ENCODE data around the gene EDNRA. TPM values are rescaled to one million over a fixed set of nuclear protein-coding genes. Genes with fewer than 3 reads are reported as not detected.

EDNRA gene
- total and polyA plus RNA-seq, 4 donors, result 15.2 to 50.6 (median 27.2) TPM

GRCh38 chr4:147547314-147548056 lies 66.6 kb downstream of the EDNRA start:
- H3K27ac ChIP-seq (ENCODE audit: low read depth, low read length), result no peak overlapping the region
- no peak for DNase-seq (ENCODE audit: low read depth in 4 of 6, low spot score in 6 of 6)
- 86% methylated on average over 1 of the region's 4 CpGs for whole genome bisulfite sequencing (ENCODE audit: insufficient coverage)

GRCh38 chr4:147548256-147548655 lies 67.4 kb downstream of the EDNRA start:
- no peak for DNase-seq (ENCODE audit: low read depth in 4 of 6, low spot score in 6 of 6)
- H3K27ac ChIP-seq (ENCODE audit: low read depth, low read length), result no peak overlapping the region
- H3K36me3 ChIP-seq (ENCODE audit: control insufficient read depth, insufficient read depth, low read length), result no peaks in the 10 kb centered on the region
- no CpG with 5 or more reads among the region's 2 CpGs for WGBS (ENCODE audit: insufficient coverage)
- H3K9me3 ChIP-seq (ENCODE audit: control insufficient read depth, insufficient read depth, low read length), result no peaks in the 10 kb centered on the region
- H3K4me1 ChIP-seq (ENCODE audit: control insufficient read depth, insufficient read depth, low read length), result no peaks in the 10 kb centered on the region
- H3K4me3 ChIP-seq (ENCODE audit: low read depth, low read length), result no peak overlapping the region
- H3K27me3 ChIP-seq (ENCODE audit: control insufficient read depth, insufficient read depth, low read length), result no peaks in the 10 kb centered on the region

More at GRCh38 chr4:147547314-147548056, 66.6 kb downstream of the EDNRA start:
- Histone ChIP-seq H3K27me3 (ENCODE audit: control insufficient read depth, insufficient read depth, low read length) (no peaks in the 10 kb centered on the region), H3K4me3 (ENCODE audit: low read depth, low read length) (no peak overlapping the region), H3K4me1 (ENCODE audit: control insufficient read depth, insufficient read depth, low read length) (no peaks in the 10 kb centered on the region), H3K36me3 (ENCODE audit: control insufficient read depth, insufficient read depth, low read length) (no peaks in the 10 kb centered on the region), H3K9me3 (ENCODE audit: control insufficient read depth, insufficient read depth, low read length) (no peaks in the 10 kb centered on the region)

GRCh38 chr4:147550626-147551246 lies 69.8 kb downstream of the EDNRA start:
- no peaks in the 10 kb centered on the region for H3K27me3 ChIP-seq (ENCODE audit: control insufficient read depth, insufficient read depth, low read length)
- H3K27ac ChIP-seq (ENCODE audit: low read depth, low read length), result no peak overlapping the region
- H3K9me3 ChIP-seq (ENCODE audit: control insufficient read depth, insufficient read depth, low read length), result no peaks in the 10 kb centered on the region
- H3K4me3 ChIP-seq (ENCODE audit: low read depth, low read length), result no peak overlapping the region
- no peaks in the 10 kb centered on the region for H3K36me3 ChIP-seq (ENCODE audit: control insufficient read depth, insufficient read depth, low read length)
- WGBS (ENCODE audit: insufficient coverage), result 64% methylated on average over 7 of the region's 8 CpGs
- H3K4me1 ChIP-seq (ENCODE audit: control insufficient read depth, insufficient read depth, low read length), result no peaks in the 10 kb centered on the region
- DNase-seq (ENCODE audit: low read depth in 4 of 6, low spot score in 6 of 6), result peak in 1 of 6 donors; percentile 2

GRCh38 chr4:147560625-147561024 lies 79.7 kb downstream of the EDNRA start:
- H3K9me3 ChIP-seq (ENCODE audit: control insufficient read depth, insufficient read depth, low read length), result no peaks in the 10 kb centered on the region
- H3K27me3 ChIP-seq (ENCODE audit: control insufficient read depth, insufficient read depth, low read length), result no peaks in the 10 kb centered on the region
- no peaks in the 10 kb centered on the region for H3K4me1 ChIP-seq (ENCODE audit: control insufficient read depth, insufficient read depth, low read length)
- no CpG with 5 or more reads among the region's 4 CpGs for WGBS (ENCODE audit: insufficient coverage)
- H3K27ac ChIP-seq (ENCODE audit: low read depth, low read length), result no peak overlapping the region
- DNase-seq (ENCODE audit: low read depth in 4 of 6, low spot score in 6 of 6), result no peak
- no peaks in the 10 kb centered on the region for H3K36me3 ChIP-seq (ENCODE audit: control insufficient read depth, insufficient read depth, low read length)
- H3K4me3 ChIP-seq (ENCODE audit: low read depth, low read length), result no peak overlapping the region

- no peaks in the 10 kb centered on the region for H3K4me1 ChIP-seq (ENCODE audit: control insufficient read depth, insufficient read depth, low read length)
- H3K36me3 ChIP-seq (ENCODE audit: control insufficient read depth, insufficient read depth, low read length), result no peaks in the 10 kb centered on the region
- no peak overlapping the region for H3K4me3 ChIP-seq (ENCODE audit: low read depth, low read length)
- H3K27ac ChIP-seq (ENCODE audit: low read depth, low read length), result no peak overlapping the region
- no peak for DNase-seq (ENCODE audit: low read depth in 4 of 6, low spot score in 6 of 6)
- H3K27me3 ChIP-seq (ENCODE audit: control insufficient read depth, insufficient read depth, low read length), result no peaks in the 10 kb centered on the region
- H3K9me3 ChIP-seq (ENCODE audit: control insufficient read depth, insufficient read depth, low read length), result no peaks in the 10 kb centered on the region
Observed at GRCh38 chr4:147566762-147567161, 85.9 kb downstream of the EDNRA start.

- Histone ChIP-seq H3K27ac (ENCODE audit: low read depth, low read length) (no peak overlapping the region), H3K36me3 (ENCODE audit: control insufficient read depth, insufficient read depth, low read length) (no peaks in the 10 kb centered on the region), H3K27me3 (ENCODE audit: control insufficient read depth, insufficient read depth, low read length) (no peaks in the 10 kb centered on the region), H3K4me1 (ENCODE audit: control insufficient read depth, insufficient read depth, low read length) (no peaks in the 10 kb centered on the region), H3K9me3 (ENCODE audit: control insufficient read depth, insufficient read depth, low read length) (no peaks in the 10 kb centered on the region), H3K4me3 (ENCODE audit: low read depth, low read length) (no peak overlapping the region)
- DNase-seq (ENCODE audit: low read depth in 4 of 6, low spot score in 6 of 6), result no peak
- WGBS (ENCODE audit: insufficient coverage), result no CpG with 5 or more reads among the region's 1 CpG
Observed at GRCh38 chr4:147567276-147567675, 86.4 kb downstream of the EDNRA start.

- Histone ChIP-seq H3K27ac (ENCODE audit: low read depth, low read length) (no peak overlapping the region), H3K4me3 (ENCODE audit: low read depth, low read length) (no peak overlapping the region), H3K4me1 (ENCODE audit: control insufficient read depth, insufficient read depth, low read length) (no peaks in the 10 kb centered on the region), H3K27me3 (ENCODE audit: control insufficient read depth, insufficient read depth, low read length) (no peaks in the 10 kb centered on the region), H3K36me3 (ENCODE audit: control insufficient read depth, insufficient read depth, low read length) (no peaks in the 10 kb centered on the region), H3K9me3 (ENCODE audit: control insufficient read depth, insufficient read depth, low read length) (no peaks in the 10 kb centered on the region)
- WGBS (ENCODE audit: insufficient coverage), result 29% methylated on average over 1 of the region's 4 CpGs
- DNase-seq (ENCODE audit: low read depth in 4 of 6, low spot score in 6 of 6), result no peak
Observed at GRCh38 chr4:147570616-147571015, 89.7 kb downstream of the EDNRA start.

GRCh38 chr4:147571036-147571770 lies 90.3 kb downstream of the EDNRA start:
- Histone ChIP-seq H3K4me3 (ENCODE audit: low read depth, low read length) (no peak overlapping the region), H3K27ac (ENCODE audit: low read depth, low read length) (no peak overlapping the region), H3K36me3 (ENCODE audit: control insufficient read depth, insufficient read depth, low read length) (no peaks in the 10 kb centered on the region), H3K4me1 (ENCODE audit: control insufficient read depth, insufficient read depth, low read length) (no peaks in the 10 kb centered on the region), H3K9me3 (ENCODE audit: control insufficient read depth, insufficient read depth, low read length) (no peaks in the 10 kb centered on the region), H3K27me3 (ENCODE audit: control insufficient read depth, insufficient read depth, low read length) (no peaks in the 10 kb centered on the region)
- DNase-seq (ENCODE audit: low read depth in 4 of 6, low spot score in 6 of 6), result no peak
- 85% methylated on average over 2 of the region's 5 CpGs for WGBS (ENCODE audit: insufficient coverage)

GRCh38 chr4:147576084-147576483 lies 95.2 kb downstream of the EDNRA start:
- 83% methylated on average over 2 of the region's 3 CpGs for WGBS (ENCODE audit: insufficient coverage)
- H3K9me3 ChIP-seq (ENCODE audit: control insufficient read depth, insufficient read depth, low read length), result no peaks in the 10 kb centered on the region
- H3K27ac ChIP-seq (ENCODE audit: low read depth, low read length), result no peak overlapping the region
- no peaks in the 10 kb centered on the region for H3K36me3 ChIP-seq (ENCODE audit: control insufficient read depth, insufficient read depth, low read length)
- no peaks in the 10 kb centered on the region for H3K27me3 ChIP-seq (ENCODE audit: control insufficient read depth, insufficient read depth, low read length)
- DNase-seq (ENCODE audit: low read depth in 4 of 6, low spot score in 6 of 6), result no peak
- H3K4me1 ChIP-seq (ENCODE audit: control insufficient read depth, insufficient read depth, low read length), result no peaks in the 10 kb centered on the region
- no peak overlapping the region for H3K4me3 ChIP-seq (ENCODE audit: low read depth, low read length)

Measured in spinal cord (tissue), 10 donors.